Subcutaneous adipose tissue (tissue), 4 donors: ENCODE data around the gene TRIM17. TPM values are rescaled to one million over a fixed set of nuclear protein-coding genes. Genes with fewer than 3 reads are reported as not detected.

ENCODE experiments used
- total RNA-seq, 4 donors: library from RNA; depleted of rRNA; stranded (reverse); fragments of >200 nt; gene quantifications; one replicate each; pipeline ENCODE4 v1.1.0, GENCODE V29; 2016
- TF ChIP-seq, protein P1 (sequence below): fragments of 450-650 bp; IDR thresholded peaks from one replicate; pipeline ENCODE4 v1.5.1; 2016; ENCODE audit warnings: low read depth, mild to moderate bottlenecking, control low read depth, antibody characterized with exemption, moderate library complexity

TRIM17 gene
- total RNA-seq, 4 donors from 2014 or later = not detected

DNA sequence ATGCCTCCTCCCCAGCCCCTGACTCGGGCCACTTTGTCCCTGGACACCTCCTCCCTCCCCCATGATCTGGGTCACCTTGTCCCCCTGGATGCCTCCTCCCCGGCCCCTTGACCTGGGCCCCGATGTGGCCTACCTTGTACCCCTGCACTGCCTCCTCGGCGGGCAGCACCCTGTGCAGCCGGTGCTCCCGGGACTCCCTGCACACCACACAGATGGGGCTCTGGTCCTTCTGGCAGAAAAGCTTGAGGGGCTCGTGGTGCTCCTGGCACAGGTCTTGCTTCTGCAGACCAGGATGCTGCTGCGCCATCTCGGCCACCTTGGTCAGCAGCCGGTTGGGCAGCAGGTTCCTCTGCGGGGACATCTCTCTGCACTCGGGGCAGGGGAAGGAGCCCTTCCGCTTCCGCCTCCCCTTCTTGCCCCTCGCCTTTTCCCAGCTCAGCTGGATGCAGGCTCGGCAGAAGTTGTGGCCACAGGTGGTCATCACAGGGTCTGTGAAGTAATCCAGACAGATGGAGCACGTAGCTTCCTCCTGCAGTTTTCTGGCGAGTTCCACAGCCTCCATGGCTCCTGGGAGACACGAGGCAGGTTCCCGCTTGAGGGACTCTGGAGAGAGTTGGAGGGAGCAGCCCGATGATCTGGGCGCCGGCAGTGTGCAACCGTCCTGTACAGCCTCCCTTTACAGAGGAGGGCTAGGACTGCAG is 2.0 kb downstream of the TRIM17 start:
- TF ChIP-seq, protein P1, sequence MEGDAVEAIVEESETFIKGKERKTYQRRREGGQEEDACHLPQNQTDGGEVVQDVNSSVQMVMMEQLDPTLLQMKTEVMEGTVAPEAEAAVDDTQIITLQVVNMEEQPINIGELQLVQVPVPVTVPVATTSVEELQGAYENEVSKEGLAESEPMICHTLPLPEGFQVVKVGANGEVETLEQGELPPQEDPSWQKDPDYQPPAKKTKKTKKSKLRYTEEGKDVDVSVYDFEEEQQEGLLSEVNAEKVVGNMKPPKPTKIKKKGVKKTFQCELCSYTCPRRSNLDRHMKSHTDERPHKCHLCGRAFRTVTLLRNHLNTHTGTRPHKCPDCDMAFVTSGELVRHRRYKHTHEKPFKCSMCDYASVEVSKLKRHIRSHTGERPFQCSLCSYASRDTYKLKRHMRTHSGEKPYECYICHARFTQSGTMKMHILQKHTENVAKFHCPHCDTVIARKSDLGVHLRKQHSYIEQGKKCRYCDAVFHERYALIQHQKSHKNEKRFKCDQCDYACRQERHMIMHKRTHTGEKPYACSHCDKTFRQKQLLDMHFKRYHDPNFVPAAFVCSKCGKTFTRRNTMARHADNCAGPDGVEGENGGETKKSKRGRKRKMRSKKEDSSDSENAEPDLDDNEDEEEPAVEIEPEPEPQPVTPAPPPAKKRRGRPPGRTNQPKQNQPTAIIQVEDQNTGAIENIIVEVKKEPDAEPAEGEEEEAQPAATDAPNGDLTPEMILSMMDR = no peak

GRCh38 chr1:228413241-228414010 is 3.2 kb downstream of the TRIM17 start:
- TF ChIP-seq, protein P1 = no peak

DNA sequence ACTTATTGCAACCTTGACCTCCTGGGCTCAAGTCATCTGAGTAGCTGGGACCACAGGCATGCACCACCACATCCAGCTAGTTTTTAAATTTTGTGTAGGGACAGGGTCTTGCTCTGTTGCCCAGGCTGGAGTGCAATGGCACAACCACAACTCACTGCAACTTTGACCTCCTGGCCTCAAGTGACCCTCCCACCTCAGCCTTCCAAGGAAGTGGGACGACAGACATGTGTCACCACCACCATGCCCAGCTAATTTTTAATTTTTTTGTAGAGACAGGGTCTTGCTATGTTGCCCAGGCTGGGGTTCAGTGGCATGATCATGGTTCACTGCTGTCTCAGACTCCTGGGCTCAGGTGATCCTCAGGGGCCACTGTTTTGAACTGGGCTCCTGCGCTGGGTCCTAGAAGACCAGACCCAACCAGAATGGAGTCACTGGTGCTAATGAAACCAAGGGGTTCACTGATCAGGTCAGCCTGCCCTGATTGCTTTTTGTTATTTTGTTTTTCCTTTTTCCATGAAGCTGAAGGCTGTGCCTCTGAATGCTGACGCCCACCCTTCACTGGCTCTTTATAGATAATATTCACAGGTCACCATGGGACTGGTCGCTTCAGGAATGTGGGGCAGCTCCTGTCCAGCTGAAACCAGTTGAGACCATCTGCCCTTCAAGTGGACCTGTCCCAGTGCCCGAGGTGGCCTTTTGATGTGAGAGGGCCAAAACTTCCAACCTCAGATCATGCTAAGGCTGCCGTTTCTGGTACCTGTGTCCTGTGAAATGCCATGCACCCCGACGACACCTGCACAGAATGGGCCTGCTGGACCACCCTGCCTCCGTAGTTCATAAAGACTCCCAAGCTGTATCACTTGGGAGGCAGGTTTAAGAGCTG is 4.9 kb downstream of the TRIM17 start:
- TF ChIP-seq, protein P1 = no peak

GRCh38 chr1:228411121-228411520 is 5.5 kb downstream of the TRIM17 start:
- TF ChIP-seq, protein P1 = no peak

DNA sequence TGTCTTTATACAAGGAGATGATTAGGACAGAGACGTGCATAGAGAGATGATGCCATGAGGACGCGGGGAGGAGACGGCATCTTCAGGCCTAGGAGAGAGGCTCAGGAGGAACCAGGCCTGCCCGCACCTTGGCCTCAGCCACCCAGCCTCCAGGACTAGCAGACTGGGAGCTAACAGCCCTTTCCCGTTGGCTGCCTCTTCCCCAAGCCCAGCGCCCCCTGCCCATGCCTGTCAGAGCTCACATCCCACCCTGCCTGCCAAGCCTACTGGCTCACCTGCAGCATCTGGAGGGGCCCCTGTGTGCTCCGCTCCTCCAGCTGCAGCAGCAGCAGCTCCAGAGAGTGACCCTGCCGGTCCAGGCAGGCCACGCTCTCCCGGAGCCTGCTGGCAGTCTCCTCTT is 6.0 kb downstream of the TRIM17 start:
- TF ChIP-seq, protein P1 = no peak

- TF ChIP-seq, protein P1 = no peak
Observed at GRCh38 chr1:228410015-228410414, 6.6 kb downstream of the TRIM17 start.
